Esophagus squamous epithelium (tissue), 5 donors: ENCODE data around the gene REL. TPM values are rescaled to one million over a fixed set of nuclear protein-coding genes. Genes with fewer than 3 reads are reported as not detected.
"Not testable (repeated sequence)": the region's sequence is repeated elsewhere in the genome, so short reads cannot be mapped to it uniquely, and the experiment has no call there.

Experiments used
- DNase-seq: peaks from one replicate; lab custom pipeline; 2025; lab: John Stamatoyannopoulos, UW
- H3K27ac ChIP-seq, 4 donors: fragments of 200-600 bp; sonication (generic); one replicate each; pipeline ENCODE4 v1.5.1; 2016 to 2019; ENCODE audit warnings: mild to moderate bottlenecking in 1 of 4
- H3K27me3 ChIP-seq, 4 donors: fragments of 200-600 bp; sonication (generic); 1 replicate in 3 of 4; 2 replicates in 1 of 4; pipeline versions ENCODE4 v1.5.1 to v1.6.0; 2017 to 2021; ENCODE audit warnings: antibody characterized with exemption in 1 of 4
- H3K36me3 ChIP-seq, 3 donors: fragments of 200-600 bp; sonication (generic); one replicate each; pipeline ENCODE4 v1.5.1; 2016 to 2019
- H3K4me1 ChIP-seq, 3 donors: fragments of 200-600 bp; sonication (generic); one replicate each; pipeline ENCODE4 v1.5.1; 2017 to 2019
- H3K4me3 ChIP-seq, 4 donors: fragments of 200-600 bp; sonication (generic); 1 replicate in 3 of 4; 2 replicates in 1 of 4; pipeline ENCODE4 v1.5.1; 2016 to 2019; ENCODE audit warnings: mild to moderate bottlenecking in 2 of 4, moderate library complexity in 1 of 4
- H3K9me3 ChIP-seq, 3 donors: fragments of 200-600 bp; sonication (generic); one replicate each; pipeline ENCODE4 v1.5.1; 2016 to 2019
- POLR2A ChIP-seq, 4 donors: fragments of 450-650 bp; IDR thresholded peaks; one replicate each; pipeline ENCODE4 v1.6.1; 2017; ENCODE audit warnings: antibody characterized with exemption in 4 of 4, mild to moderate bottlenecking in 4 of 4, moderate library complexity in 3 of 4
- WGBS, 2 donors: methylation state at CpG; one replicate each; pipeline ENCODE4 v1.1.5; 2018; 5-methylcytosine and 5-hydroxymethylcytosine counted together
- intact Hi-C: fragments of 100-400 bp; cut with DNase I; formaldehyde crosslinking; loops from one replicate; pipeline ENCODE4 v1.15.0; 2022
- total RNA-seq, 4 donors: library from RNA; depleted of rRNA; stranded (reverse); fragments of >200 nt; gene quantifications; one replicate each; pipeline ENCODE4 v1.1.0, GENCODE V29; 2016
- TF ChIP-seq, protein P1 (sequence below), 6 experiments: fragments of 450-650 bp in 4 of 6; fragments of 200-600 bp in 2 of 6; sonication (generic) in 2 of 6; IDR thresholded peaks; one replicate each; pipeline ENCODE4 v1.5.1; 2016 to 2019; ENCODE audit warnings: antibody characterized with exemption in 6 of 6, mild to moderate bottlenecking in 4 of 6, moderate library complexity in 4 of 6
- donor health status: DM: yes; HTN: yes; CAD: no.

Gene REL
- total RNA-seq, 4 donors from 2014 or later = 16.3 to 20.9 (median 16.8) TPM

DNA sequence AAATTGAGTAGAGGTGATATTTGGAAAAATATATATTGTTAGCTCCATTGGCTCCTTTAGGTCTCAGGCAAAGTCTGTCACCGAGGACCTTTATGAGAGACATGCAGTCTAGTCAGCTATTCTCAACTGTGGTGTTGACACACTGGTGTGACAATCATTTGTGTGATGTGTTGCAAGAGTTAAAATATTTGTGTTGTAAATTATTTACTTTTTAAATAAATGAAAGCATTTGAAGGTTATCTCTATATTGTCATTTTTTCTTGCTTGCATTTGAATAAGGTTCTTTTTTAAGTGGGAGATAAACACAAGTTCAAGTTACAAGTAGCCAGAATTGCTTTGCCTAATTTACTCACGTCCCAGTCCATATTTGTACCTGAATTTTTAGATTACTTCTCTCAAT, 4.3 kb downstream of the REL start:
- intact Hi-C loops = loop anchor here (10.0 kb wide), 1 partner anchor 109 kb away; no protein-coding TSS in a partner anchor

GRCh38 chr2:60886991-60887390, 5.6 kb downstream of the REL start:
- intact Hi-C loops = loop anchor here (10.0 kb wide), 1 partner anchor 108 kb away; no protein-coding TSS in a partner anchor
- Histone ChIP-seq H3K27ac (no peak overlapping the region), H3K4me3 (no peak overlapping the region), H3K36me3 (peaks cover 0 to 10% (median 0%) of the 10 kb centered on the region in 3 donors), H3K27me3 (no peaks in the 10 kb centered on the region), H3K4me1 (peaks cover 0 to 64% (median 11%) of the 10 kb centered on the region in 3 donors), H3K9me3 (no peaks in the 10 kb centered on the region)
- TF ChIP-seq, protein P1, sequence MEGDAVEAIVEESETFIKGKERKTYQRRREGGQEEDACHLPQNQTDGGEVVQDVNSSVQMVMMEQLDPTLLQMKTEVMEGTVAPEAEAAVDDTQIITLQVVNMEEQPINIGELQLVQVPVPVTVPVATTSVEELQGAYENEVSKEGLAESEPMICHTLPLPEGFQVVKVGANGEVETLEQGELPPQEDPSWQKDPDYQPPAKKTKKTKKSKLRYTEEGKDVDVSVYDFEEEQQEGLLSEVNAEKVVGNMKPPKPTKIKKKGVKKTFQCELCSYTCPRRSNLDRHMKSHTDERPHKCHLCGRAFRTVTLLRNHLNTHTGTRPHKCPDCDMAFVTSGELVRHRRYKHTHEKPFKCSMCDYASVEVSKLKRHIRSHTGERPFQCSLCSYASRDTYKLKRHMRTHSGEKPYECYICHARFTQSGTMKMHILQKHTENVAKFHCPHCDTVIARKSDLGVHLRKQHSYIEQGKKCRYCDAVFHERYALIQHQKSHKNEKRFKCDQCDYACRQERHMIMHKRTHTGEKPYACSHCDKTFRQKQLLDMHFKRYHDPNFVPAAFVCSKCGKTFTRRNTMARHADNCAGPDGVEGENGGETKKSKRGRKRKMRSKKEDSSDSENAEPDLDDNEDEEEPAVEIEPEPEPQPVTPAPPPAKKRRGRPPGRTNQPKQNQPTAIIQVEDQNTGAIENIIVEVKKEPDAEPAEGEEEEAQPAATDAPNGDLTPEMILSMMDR (IDR thresholded peaks at IDR 0.05) = no peak
- TF ChIP-seq POLR2A (IDR thresholded peaks at IDR 0.05) = no peak
- WGBS, 2 donors = 30 to 34% methylated on average over 3 of the region's 3 CpGs
- DNase-seq = no peak

More for the DNA sequence above, 4.3 kb downstream of the REL start:
- H3K36me3 ChIP-seq = peaks cover 0 to 4% (median 0%) of the 10 kb centered on the region in 3 donors
- peak overlapping the region in 1 of 4 donors; percentile 6 for H3K4me3 ChIP-seq
- no peak for TF ChIP-seq POLR2A (IDR thresholded peaks at IDR 0.05)
- TF ChIP-seq, protein P1 (IDR thresholded peaks at IDR 0.05) = no peak
- H3K27ac ChIP-seq = peak overlapping the region in 2 of 4 donors; percentile 97 to 99
- peaks cover 0 to 65% (median 11%) of the 10 kb centered on the region in 3 donors for H3K4me1 ChIP-seq
- H3K9me3 ChIP-seq = no peaks in the 10 kb centered on the region
- no peaks in the 10 kb centered on the region for H3K27me3 ChIP-seq
- 46 to 56% methylated on average over 2 of the region's 2 CpGs for WGBS, 2 donors
- DNase-seq = no peak

GRCh38 chr2:60888853-60889252, 7.5 kb downstream of the REL start:
- H3K27me3 ChIP-seq = no peaks in the 10 kb centered on the region
- H3K9me3 ChIP-seq = no peaks in the 10 kb centered on the region
- H3K27ac ChIP-seq = no peak overlapping the region
- no peak for TF ChIP-seq POLR2A (IDR thresholded peaks at IDR 0.05)
- TF ChIP-seq, protein P1 (IDR thresholded peaks at IDR 0.05) = no peak
- peaks cover 0 to 48% (median 11%) of the 10 kb centered on the region in 3 donors for H3K4me1 ChIP-seq
- H3K4me3 ChIP-seq = no peak overlapping the region
- intact Hi-C loops = loop anchor here (10.0 kb wide), 1 partner anchor 106 kb away; no protein-coding TSS in a partner anchor
- no peak for DNase-seq
- H3K36me3 ChIP-seq = peaks cover 0 to 27% (median 6%) of the 10 kb centered on the region in 3 donors
- 92 to 95% methylated on average over 2 of the region's 2 CpGs for WGBS, 2 donors

GRCh38 chr2:60889581-60890392, 8.4 kb downstream of the REL start:
- WGBS, 2 donors = 87 to 90% methylated on average over 6 to 7 of the region's 7 CpGs
- H3K4me3 ChIP-seq, H3K9me3 ChIP-seq, H3K27ac ChIP-seq, DNase-seq, H3K27me3 ChIP-seq: not testable (repeated sequence)
- peaks cover 0 to 36% (median 6%) of the 10 kb centered on the region in 3 donors for H3K36me3 ChIP-seq
- intact Hi-C loops = loop anchor here (10.0 kb wide), 1 partner anchor 105 kb away; no protein-coding TSS in a partner anchor
- peaks cover 0 to 38% (median 11%) of the 10 kb centered on the region in 3 donors for H3K4me1 ChIP-seq

- no peaks in the 10 kb centered on the region for H3K27me3 ChIP-seq
- H3K4me1 ChIP-seq = peaks cover 0 to 33% (median 8%) of the 10 kb centered on the region in 3 donors
- H3K4me3 ChIP-seq = no peak overlapping the region
- no peak for DNase-seq
- WGBS, 2 donors = 100% methylated on average over 1 of the region's 1 CpG
- intact Hi-C loops = no loop called here
- no peaks in the 10 kb centered on the region for H3K9me3 ChIP-seq
- TF ChIP-seq, protein P1 (IDR thresholded peaks at IDR 0.05) = no peak
- TF ChIP-seq POLR2A (IDR thresholded peaks at IDR 0.05) = no peak
- H3K36me3 ChIP-seq = peaks cover 0 to 42% (median 6%) of the 10 kb centered on the region in 3 donors
- H3K27ac ChIP-seq = no peak overlapping the region
These were observed 9.0 kb downstream of the REL start for GRCh38 chr2:60890393-60890707.
